BE2C (cell line): ENCODE results near the gene RASGEF1C.
"Not testable (repeated sequence)": the region's sequence is repeated elsewhere in the genome, so short reads cannot be mapped to it uniquely, and the experiment has no call there.

ENCODE experiments used
- DNase-seq: peaks from one replicate; pipeline ENCODE4 v3.0.0-alpha.2; 2020
- H3K27me3 ChIP-seq: fragments of 250-450 bp; sonication (Bioruptor Pico); 2 replicates; pipeline ENCODE4 v1.5.1; 2020; ENCODE audit warnings: mild to moderate bottlenecking
- H3K36me3 ChIP-seq: fragments of 250-450 bp; sonication (Bioruptor Pico); 2 replicates; pipeline ENCODE4 v1.5.1; 2020; ENCODE audit warnings: mild to moderate bottlenecking
- H3K4me1 ChIP-seq: fragments of 250-450 bp; sonication (Bioruptor Pico); 2 replicates; pipeline ENCODE4 v1.5.1; 2020
- H3K4me3 ChIP-seq: 2 replicates; pipeline ENCODE4 v1.5.1; 2011; ENCODE audit warnings: low read depth, low read length
- H3K9me3 ChIP-seq: fragments of 250-450 bp; sonication (Bioruptor Pico); 2 replicates; pipeline ENCODE4 v1.5.1; 2020
- TF ChIP-seq, protein P1 (sequence below): IDR thresholded peaks from 2 replicates; pipeline ENCODE4 v1.5.1; 2012; ENCODE audit warnings: mild to moderate bottlenecking, low read depth, low read length

RASGEF1C gene

DNA sequence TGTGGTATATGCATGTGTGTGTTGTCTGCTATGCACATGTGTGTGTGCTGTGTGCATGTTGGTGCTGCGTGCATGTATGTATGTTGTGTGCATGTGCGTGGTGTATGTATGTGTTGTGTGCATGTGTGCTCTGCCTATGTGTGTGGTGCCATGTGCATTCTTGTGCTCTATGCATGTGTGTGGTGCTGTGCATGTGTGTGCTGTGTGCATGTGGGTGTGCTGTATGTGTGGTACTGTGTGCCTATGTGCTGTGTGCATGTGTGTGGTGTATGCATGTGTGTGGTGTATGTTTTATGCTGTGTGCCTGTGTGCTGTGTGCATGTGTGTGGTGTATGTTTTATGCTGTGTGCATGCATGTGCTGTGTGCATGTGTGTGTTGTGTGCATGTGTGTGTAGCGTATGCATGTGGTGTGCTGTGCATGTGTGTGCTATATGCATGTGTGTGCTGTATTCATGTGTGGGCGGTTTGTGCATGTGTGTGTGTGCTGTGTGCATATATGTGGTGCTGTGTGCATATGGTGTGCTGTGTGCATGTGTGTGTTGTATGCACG lies 4.7 kb upstream of the RASGEF1C start:
- H3K36me3 ChIP-seq: no peaks in the 10 kb centered on the region
- no peaks in the 10 kb centered on the region; the same call in 1 of the 2 replicates for H3K9me3 ChIP-seq
- no peak for DNase-seq
- H3K4me1 ChIP-seq: no peaks in the 10 kb centered on the region
- TF ChIP-seq, protein P1, sequence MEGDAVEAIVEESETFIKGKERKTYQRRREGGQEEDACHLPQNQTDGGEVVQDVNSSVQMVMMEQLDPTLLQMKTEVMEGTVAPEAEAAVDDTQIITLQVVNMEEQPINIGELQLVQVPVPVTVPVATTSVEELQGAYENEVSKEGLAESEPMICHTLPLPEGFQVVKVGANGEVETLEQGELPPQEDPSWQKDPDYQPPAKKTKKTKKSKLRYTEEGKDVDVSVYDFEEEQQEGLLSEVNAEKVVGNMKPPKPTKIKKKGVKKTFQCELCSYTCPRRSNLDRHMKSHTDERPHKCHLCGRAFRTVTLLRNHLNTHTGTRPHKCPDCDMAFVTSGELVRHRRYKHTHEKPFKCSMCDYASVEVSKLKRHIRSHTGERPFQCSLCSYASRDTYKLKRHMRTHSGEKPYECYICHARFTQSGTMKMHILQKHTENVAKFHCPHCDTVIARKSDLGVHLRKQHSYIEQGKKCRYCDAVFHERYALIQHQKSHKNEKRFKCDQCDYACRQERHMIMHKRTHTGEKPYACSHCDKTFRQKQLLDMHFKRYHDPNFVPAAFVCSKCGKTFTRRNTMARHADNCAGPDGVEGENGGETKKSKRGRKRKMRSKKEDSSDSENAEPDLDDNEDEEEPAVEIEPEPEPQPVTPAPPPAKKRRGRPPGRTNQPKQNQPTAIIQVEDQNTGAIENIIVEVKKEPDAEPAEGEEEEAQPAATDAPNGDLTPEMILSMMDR: no peak
- no peak overlapping the region for H3K4me3 ChIP-seq
- peaks cover 4% of the 10 kb centered on the region; the same call in 1 of the 2 replicates for H3K27me3 ChIP-seq

DNA sequence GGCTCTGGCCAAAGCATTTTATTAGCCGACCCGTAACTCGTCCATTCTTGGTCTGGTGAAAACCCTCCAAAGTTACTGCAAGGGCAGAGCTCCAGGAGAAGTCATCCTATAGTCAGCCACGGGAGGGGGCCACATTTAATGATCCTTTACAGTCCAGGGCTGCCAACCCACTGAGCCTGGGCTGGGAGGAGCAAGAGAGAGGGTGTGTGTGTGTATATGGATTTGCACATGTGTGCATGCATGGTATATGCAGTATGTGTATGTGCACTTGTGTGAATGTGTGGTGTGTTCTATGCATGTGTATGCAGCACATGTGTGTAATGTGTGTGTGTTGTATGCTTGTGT lies 4.2 kb upstream of the RASGEF1C start:
- Histone ChIP-seq H3K9me3 (no peaks in the 10 kb centered on the region; the same call in 1 of the 2 replicates), H3K36me3 (no peaks in the 10 kb centered on the region), H3K4me3 (no peak overlapping the region), H3K4me1 (no peaks in the 10 kb centered on the region; the same call in 1 of the 2 replicates), H3K27me3 (peaks cover 7% of the 10 kb centered on the region)
- DNase-seq: no peak
- TF ChIP-seq, protein P1: no peak

DNA sequence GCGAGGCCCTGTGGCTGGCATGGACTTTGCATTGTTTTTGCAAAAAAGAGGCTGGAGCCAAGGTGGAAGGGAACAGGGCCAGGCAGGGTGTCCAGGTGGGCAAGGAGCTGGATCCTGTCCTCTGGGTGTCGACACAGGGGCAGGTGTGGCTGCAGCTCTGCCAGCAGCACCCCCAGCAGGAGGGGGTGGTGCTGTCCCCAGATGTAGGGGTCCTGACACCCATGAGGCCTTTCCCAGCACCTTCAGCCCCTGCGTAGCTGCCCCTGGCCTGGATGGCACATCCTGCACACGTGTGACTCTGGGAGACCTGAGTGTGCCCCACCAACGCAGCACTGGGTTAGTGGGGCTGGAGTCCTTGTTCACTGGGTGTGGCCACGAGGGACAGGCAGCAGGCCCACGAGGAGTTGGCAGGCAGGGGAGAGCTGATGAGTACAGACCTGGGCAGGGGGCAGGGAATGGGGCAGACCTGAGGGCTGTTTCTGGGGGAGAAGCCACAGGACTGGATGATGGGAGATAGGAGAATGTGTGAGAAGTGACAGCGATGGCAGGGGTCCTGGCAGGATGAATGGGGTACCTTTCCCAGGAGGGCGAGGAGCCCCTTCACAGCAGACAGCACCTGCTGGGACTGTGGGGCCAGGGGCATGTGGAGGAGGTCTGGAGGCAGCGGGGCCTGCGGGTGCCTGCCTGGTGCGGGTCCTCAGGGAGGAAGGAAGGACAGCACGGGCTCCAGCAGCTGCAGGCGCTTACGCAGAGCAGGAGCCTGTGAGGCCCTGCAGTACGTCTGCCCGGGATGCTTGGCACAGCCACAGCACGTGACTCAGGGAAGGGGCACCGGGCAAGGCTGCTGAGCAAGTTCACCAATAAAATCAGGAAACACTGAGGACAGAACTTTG lies 3.6 kb upstream of the RASGEF1C start:
- H3K27me3 ChIP-seq: peaks cover 9% of the 10 kb centered on the region
- TF ChIP-seq, protein P1: no peak
- no peaks in the 10 kb centered on the region for H3K36me3 ChIP-seq
- no peaks in the 10 kb centered on the region; the same call in 1 of the 2 replicates for H3K4me1 ChIP-seq
- H3K4me3 ChIP-seq: no peak overlapping the region
- H3K9me3 ChIP-seq: no peaks in the 10 kb centered on the region; the same call in 1 of the 2 replicates
- DNase-seq: peak; percentile 39

DNA sequence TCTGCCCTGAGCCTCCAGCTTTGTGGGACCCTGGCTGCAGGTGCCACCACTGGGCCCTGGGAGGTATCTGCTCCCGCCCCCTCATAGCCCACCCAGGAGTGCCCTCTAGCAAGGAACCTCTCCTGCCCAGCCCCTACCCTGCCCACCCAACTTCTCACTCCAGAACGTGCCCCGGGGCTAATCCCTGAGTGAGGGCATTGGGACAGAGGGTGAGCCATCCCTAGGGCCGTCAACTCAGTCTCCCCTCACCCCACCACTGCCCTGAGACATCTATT lies 2.7 kb upstream of the RASGEF1C start:
- no peak for DNase-seq
- no peaks in the 10 kb centered on the region; the same call in 1 of the 2 replicates for H3K4me1 ChIP-seq
- TF ChIP-seq, protein P1: no peak
- H3K4me3 ChIP-seq: no peak overlapping the region
- peaks cover 9% of the 10 kb centered on the region for H3K27me3 ChIP-seq
- no peaks in the 10 kb centered on the region for H3K36me3 ChIP-seq
- no peaks in the 10 kb centered on the region; the same call in 1 of the 2 replicates for H3K9me3 ChIP-seq

DNA sequence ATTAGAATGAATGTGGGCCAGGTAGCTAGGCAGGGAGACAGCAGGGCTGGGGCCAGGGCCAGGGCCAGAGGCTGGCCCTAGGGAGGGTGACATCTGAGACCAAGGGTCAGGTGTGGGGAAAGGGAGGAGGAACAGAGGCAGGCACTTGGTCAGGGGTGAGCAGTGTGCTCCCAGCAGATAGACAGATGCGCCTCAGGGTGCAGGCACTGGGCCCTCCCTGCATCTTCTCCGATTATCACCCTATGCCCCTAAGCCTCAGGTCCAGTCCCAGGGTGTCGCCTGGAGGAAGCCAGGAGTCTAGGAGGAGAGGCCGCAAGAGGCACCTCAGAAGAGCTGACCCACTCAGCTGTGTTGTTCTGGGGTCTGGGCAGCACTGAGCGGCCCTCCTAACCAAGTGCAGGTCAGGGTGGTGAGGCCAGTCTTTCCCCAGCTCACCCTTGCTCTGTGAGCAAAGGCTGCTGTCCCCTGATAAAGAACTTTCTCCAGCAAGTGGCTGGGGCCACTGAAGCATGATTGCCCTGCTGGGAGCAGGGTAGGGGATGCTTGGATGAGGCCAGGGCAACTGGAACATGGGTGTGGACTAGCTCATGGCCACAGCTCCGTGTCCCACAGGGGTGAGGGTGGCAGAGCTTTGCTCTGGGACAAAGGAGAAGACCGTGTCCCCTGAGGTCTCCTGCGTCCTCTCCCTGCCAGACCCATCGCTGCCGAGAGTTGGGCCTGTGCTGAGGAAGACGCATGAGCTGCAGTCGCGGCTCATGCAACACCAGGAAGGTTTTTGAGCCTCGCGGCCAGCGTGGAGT lies 2.1 kb upstream of the RASGEF1C start:
- no peak overlapping the region for H3K4me3 ChIP-seq
- no peaks in the 10 kb centered on the region; the same call in 1 of the 2 replicates for H3K4me1 ChIP-seq
- no peaks in the 10 kb centered on the region for H3K36me3 ChIP-seq
- no peaks in the 10 kb centered on the region; the same call in 1 of the 2 replicates for H3K9me3 ChIP-seq
- no peak for DNase-seq
- TF ChIP-seq, protein P1: no peak
- peaks cover 9% of the 10 kb centered on the region for H3K27me3 ChIP-seq

DNA sequence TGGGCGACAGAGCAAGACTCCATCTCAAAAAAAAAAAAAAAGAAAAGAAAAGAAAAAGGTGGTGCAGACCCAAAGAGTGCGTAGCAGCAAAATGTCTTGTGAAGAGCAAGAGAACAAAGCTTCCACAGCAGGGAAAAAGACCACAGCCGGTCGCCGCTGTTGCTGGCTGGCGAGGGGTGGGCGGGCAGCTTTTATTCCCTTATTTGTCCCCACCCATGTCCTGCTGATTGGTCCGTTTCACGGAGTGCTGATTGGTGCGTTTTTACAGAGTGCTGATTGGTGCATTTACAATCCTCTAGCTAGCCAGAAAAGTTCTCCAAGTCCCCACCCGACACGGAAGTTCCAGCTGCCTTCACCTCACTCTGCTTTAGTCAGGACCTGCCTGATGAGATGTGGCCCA lies 1.1 kb upstream of the RASGEF1C start:
- H3K27me3 ChIP-seq, H3K9me3 ChIP-seq, DNase-seq, H3K4me1 ChIP-seq, H3K36me3 ChIP-seq, H3K4me3 ChIP-seq: not testable (repeated sequence)
